Ramos (cell line): ENCODE results near the gene TMEM89.

Experiments used
- in situ Hi-C: fragments of 300-500 bp; cut with MboI; formaldehyde crosslinking; loops from one replicate; pipeline ENCODE4 v1.14.3; 2022; ENCODE audit warnings: low sequenced_read_pairs; ENCODE audit not compliant: unreplicated experiment

TMEM89 gene

DNA sequence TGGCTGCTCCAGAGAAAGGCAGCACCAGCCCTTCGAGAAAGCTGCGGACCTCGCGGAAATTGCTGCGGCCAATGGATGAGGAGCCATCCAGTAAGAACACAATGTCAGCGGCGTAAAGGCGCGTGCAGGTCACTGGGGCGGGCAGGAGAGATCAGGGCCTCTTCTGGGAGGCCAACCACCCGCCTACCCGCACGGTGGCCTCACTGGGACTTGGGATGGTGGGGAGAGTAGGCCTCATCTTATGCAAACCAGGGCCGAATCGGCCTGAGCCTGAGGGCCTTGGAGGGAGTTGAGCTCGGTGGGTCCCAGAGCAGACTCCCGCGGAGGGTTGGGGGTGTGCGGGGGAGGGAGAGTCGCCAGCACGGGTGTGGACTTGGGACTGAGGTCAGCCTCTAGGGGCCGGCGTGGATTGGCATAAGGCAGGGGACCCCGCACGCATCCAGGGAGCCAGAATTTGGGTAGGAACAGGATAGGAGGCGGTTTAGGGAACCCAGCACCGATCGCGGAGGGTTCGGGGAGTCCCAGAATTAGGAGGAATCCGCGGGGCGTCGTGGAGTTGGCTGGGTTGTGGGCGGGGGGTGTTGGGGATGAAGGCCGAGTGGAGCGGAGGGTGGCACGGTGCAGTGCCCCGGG is 27.0 kb downstream of the TMEM89 start:
- in situ Hi-C loops = no loop called here

DNA sequence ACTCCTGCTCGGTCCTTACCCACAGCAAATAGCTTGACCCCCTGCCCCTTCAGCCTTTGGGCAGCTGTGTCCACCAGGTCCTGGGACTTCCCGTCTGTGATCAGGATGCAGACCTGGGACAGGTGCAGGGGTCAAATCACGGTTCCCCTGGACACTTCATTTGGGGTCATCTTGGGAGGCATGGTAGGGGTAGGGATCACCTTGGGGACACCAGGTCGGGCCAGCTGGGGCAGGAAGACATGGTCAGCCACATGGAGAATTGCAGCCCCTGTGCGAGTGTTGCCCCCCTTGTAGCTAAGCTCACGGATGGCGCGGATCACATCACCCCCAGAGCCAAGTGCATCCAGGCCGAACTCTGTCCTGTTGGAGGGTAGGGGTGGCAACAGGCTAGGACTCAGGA is 28.2 kb downstream of the TMEM89 start:
- in situ Hi-C loops = no loop called here

DNA sequence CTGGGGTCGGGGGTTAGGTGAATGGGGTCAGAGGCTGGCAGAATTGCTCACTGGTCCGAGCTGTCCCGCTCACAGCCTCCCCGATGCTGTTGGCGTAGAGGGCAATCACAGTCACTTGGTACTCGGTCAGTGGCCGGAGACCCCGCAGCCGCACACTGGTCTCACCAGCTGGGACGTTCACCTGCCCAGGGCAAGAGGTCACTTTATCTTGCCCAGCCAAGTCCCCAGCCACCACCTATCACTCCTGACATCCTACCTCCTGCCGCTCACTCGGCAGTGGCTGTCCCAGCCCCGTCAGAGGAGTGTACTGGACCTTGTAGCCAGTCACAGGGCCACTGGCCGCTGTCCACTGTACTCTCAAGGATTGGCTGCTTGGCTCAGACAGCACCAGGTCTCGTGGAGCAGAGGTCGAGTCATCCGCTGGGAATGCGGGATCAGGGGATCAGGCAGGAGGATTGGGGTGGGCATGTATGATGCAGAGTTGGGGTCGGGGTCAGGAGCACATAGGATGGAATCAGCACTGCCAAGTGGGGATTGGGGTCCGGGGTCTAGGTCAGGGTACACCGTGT is 29.0 kb downstream of the TMEM89 start:
- in situ Hi-C loops = no loop called here

DNA sequence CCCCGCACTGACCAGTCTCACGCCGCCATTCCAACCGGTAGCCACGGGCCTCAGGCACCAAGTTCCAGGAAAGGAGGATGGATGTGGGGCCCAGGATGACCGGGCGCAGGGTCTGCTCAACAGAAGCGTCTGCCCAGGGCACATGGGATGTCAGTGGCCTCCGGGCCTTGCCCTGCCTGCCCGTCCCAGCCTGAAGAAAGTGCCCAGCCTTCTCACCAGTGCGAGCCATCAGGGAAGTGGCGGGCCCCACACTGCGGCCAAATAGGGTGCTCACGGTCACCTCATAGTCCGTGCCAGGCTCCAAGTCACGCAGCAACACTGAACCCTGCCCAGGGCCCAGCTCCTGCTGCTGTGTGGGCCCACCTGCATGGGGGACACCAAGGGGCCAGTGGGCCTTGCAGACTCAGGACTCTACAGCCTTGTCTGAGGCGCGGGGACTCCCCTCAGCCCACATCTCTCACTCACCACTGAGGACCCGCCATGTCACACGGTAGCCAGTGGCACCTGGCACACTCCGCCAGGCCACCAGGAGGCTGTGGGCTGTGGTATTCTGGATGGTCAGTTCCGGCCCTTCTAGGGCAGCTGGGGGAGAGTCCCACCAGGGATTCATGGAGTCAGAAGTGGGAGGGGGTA is 29.6 kb downstream of the TMEM89 start:
- in situ Hi-C loops = no loop called here

DNA sequence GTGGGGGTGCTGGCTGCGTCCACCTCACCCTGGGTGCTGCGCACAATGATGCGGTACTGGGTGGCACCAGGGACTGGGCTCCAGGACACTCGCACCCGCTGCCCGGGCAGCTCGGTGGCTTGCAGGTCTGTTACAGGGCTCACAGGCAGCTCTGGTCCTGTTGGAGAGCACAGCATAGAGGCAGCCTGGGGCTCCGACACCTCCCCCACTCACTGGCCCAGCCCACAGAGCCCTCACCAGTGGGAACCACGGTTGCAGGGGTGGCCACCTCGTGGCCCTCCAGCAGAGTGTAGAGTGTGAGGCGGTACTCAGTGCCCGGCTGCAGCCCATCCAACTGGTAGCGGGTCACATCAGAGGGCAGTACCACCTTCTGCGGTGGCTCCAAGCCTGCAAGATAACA is 30.1 kb downstream of the TMEM89 start:
- in situ Hi-C loops = no loop called here

DNA sequence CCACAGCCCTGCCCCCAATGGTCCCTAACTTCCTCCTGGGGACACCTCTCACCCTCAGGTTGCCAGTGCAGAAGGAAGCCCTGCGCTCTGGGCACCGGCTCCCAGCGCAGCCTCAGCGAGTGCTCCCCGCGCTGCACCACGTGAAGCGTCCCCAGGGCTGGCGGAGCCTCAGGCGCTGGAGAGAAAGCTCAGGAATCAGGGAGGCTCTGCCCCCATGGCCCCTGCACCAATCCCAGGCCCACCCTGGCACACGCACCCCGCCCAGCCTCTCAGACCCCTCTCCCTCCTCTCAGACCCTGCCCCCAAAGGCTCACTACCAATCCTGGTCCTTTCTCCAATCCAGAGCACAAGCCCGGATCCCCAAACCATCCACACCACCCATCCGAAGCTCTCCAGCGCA is 33.3 kb downstream of the TMEM89 start:
- in situ Hi-C loops = no loop called here

DNA sequence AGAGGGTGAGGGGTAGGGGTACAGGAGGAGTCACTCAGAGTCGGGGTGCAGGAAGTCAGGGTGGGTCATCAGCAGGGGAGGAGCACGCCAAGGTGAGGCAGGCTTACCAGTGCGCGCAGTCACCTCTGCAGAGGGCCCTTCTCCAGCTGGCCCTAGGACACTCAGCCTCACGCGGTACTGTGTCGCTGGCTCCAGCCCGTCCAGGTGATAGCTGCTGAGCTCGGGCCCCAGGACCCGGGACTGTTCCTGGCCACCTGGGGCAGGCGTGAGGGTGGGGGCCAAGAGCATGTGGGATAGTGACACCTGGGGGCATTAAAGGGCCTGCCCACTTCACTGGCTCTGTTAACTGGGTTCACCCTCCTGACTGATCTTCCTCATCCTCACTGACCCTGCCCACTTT is 33.9 kb downstream of the TMEM89 start:
- in situ Hi-C loops = no loop called here

DNA sequence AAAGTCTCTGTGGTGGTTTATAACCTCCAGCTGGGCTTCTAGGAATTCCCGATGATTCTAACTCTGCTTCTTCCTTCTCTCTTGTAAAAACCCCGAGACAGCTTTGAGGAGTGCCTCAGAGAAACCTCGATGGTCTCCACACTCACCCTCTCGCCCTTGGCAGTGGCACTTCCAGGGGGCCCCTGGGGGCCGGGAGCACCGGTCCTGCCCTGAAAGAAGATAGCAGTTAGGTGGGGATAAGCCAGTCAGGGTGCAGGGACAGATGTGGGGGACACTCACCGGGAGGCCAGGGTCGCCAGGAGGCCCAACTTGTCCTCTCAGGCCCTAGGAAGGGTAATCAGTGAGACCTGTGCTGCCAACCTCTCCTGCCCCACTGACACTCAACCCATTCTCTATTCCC is 36.2 kb downstream of the TMEM89 start:
- in situ Hi-C loops = no loop called here

DNA sequence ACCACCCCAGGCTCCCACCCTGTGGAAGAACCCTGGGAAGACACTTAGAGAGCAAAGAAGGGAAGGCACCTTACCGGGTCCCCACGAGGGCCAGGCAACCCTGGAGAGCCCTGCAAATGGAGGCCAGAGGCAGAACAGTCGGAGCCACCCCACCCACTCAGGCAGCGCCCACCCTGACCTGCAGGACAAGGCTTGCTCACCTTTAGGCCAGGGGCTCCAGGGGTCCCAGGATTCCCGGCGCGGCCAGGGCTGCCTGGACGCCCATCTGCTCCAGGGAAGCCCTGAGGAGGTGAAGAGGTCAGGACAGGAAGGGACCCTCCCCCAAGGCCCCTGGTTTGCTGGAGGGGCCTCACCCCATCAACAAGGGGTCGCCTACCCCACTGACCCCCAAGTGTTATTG is 36.7 kb downstream of the TMEM89 start:
- in situ Hi-C loops = no loop called here

DNA sequence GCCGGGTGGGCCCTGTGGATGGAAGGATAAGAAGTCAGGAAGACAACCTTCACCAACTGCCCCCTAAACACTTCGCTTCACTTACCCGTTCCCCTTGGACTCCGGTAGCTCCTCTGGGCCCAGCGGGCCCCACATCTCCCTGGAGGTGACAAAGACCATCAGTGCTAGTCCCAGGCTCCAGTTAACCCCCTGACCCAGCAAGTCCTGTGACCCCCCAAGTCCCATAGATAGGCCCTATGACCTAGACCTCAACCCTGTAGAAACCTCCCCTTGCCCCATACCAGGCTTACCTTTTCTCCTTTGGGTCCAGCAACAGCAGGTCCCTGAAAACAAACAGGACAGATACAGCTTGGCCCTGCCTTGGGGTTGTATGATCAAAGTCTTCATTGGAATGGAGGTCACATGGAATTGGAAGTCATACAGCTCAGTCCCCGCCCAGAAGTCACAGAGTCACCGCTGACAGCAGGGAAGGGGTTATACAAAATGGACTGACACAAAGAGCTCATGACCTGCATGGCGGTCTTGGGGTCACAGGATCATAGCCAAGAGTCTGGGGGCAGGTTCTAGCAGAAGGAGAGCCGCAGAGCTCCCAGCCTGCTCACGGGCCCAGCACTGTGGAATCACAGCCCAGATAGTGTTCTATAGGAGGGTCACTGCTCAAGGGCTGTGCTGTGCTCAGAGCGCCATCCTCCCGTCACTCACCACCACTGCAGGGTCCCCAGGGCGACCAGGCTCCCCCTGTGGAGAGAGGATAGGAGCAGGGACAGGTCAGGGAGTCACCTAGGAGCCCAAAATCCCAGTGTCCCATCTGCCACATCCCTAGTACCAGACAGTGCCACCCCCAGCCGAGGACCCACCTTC is 39.7 kb downstream of the TMEM89 start:
- in situ Hi-C loops = no loop called here

DNA sequence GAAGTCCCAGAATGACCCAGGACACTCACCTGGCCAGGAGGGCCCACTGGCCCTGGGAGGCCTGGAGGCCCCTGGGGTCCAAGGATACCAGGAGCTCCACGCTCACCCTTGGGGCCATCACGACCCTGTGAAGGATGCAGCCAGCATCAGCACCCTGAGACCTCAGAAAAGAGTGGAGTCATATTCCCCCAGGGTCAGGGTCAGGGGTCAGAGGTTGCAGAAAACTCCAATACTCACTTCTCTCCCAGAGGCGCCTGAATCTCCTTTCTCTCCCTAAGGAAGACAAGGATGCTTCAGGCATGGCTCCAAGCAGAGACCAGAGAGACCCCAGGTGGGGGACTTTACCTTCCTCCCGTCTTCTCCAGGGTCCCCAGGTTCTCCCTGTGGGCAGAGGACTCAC is 44.9 kb downstream of the TMEM89 start:
- in situ Hi-C loops = no loop called here

DNA sequence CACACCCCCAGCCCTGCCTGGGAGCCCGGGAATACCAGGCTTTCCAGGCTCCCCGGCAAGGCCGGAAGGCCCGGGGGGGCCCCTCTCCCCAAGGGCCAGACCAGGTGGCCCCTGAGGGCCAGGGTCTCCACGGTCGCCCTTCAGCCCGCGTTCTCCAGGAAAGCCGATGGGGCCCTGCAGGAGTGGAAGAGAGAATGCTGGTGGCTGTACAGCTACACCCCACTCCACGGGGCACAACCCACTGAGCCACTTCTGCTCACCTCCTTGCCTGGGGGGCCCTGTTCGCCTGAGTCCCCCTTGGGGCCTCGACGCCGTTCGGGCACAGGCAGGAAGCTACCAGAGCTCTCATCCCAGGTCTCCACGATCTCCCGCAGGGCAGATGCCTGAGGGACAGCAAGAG is 46.2 kb downstream of the TMEM89 start:
- in situ Hi-C loops = no loop called here

DNA sequence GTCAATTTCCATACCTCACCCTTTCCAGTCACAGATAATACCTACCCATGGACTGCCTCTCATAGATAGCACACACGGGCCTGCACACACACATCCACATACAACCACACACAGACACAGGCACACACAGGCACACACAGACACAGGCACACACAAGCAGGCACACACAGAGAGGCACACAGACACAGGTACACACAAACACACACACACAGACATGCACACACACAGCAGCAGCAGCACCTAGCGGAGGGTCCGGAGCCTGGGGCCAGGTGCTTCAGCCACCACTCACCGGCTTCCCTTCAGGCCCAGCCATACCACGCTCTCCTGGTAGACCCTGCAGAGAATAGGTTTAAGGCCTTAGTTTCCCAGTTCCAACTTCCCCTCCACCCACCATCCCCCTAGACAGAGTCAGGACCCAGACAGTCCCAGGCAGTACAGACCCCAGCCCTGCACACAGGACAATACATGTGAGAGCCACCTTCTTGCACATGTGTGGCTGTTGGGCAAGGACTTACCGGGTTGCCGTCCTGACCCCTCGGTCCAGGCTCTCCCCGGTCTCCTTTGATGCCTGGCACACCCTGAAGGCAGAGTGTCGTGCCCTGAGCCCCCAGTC is 47.5 kb downstream of the TMEM89 start:
- in situ Hi-C loops = no loop called here

DNA sequence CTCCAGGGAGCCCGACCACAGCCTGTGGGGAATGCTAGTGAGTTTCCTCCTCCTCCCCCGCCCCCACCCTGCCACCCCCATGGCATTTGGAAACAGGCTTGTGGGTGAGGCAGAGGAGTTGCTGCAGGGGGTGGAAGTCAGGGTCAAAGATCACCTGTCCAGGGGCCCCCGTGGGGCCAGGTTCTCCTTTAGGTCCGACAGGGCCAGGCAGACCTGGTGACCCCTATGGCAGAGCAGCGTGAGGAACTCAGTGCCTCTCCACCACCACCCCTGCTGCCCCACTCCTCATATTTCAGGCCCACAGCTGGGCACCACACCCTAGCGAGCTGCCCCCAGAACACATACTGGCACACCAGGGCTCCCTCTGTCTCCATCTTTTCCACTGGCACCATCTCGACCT is 49.1 kb downstream of the TMEM89 start:
- in situ Hi-C loops = no loop called here

DNA sequence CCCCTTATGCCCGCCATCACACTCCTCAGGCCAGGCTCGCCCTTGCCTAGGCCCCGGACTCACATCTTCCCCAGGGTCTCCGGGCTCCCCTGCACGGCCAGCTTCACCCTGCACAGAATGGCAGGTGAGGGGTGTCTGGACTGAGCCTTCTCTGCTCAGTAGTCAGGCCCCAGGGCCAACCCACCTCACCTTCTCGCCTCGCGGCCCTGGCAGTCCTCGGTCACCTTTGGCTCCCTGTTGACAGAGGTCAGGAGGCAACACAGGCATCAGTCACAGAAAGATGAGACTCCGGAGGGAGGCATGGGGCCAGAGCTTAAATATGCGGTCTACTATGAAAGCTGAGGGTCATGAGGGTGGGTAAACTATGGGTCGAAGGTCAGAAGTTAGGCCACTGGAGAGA is 49.6 kb downstream of the TMEM89 start:
- in situ Hi-C loops = no loop called here
